HUDEP-2 (cell line): ENCODE data around the gene MYL7.

Experiments
- DNase-seq, 76 experiments: peaks; one replicate each; lab custom pipeline; 2025; ENCODE audit not compliant: unreplicated experiment in 76 of 76; lab: John Stamatoyannopoulos, UW

The MYL7 gene

GRCh38 chr7:44112997-44113763, 28.0 kb downstream of the MYL7 start:
- no peak for DNase-seq

DNA sequence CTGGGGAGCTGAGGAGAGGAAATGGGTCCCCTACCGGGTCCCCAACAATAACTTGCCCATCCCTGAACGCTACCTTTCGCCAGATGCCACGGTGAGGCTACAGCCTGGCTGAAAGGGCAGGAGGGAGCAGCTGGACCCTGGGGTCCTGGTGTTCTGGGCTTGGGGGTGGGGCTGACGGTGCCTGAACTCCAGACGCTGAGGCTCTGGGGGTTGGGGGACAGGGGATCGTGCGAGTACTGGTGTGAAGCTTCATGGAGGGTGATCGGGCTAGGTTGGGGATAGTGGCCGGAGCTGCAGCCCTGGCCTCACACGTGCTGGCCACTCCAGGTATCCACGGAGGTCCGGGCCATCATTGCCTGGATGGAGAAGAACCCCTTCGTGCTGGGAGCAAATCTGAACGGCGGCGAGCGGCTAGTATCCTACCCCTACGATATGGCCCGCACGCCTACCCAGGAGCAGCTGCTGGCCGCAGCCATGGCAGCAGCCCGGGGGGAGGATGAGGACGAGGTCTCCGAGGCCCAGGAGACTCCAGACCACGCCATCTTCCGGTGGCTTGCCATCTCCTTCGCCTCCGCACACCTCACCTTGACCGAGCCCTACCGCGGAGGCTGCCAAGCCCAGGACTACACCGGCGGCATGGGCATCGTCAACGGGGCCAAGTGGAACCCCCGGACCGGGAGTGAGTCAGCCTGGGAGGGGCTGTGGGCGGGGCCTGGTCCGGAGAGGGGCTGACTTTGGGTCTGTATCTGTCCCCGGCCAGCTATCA, 28.7 kb downstream of the MYL7 start:
- DNase-seq, result no peak

DNA sequence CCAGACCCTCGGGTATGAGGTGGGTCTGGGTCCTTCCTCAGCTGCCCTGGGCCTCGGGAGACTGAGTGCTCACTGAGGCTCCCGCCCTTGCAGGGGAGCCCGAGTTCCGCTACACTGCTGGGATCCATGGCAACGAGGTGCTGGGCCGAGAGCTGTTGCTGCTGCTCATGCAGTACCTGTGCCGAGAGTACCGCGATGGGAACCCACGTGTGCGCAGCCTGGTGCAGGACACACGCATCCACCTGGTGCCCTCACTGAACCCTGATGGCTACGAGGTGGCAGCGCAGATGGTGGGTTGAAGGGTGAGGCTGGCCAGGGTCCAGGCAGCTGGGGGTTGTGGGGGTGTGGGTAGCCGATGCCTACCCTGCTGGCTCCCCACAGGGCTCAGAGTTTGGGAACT, 29.4 kb downstream of the MYL7 start:
- no peak for DNase-seq

DNA sequence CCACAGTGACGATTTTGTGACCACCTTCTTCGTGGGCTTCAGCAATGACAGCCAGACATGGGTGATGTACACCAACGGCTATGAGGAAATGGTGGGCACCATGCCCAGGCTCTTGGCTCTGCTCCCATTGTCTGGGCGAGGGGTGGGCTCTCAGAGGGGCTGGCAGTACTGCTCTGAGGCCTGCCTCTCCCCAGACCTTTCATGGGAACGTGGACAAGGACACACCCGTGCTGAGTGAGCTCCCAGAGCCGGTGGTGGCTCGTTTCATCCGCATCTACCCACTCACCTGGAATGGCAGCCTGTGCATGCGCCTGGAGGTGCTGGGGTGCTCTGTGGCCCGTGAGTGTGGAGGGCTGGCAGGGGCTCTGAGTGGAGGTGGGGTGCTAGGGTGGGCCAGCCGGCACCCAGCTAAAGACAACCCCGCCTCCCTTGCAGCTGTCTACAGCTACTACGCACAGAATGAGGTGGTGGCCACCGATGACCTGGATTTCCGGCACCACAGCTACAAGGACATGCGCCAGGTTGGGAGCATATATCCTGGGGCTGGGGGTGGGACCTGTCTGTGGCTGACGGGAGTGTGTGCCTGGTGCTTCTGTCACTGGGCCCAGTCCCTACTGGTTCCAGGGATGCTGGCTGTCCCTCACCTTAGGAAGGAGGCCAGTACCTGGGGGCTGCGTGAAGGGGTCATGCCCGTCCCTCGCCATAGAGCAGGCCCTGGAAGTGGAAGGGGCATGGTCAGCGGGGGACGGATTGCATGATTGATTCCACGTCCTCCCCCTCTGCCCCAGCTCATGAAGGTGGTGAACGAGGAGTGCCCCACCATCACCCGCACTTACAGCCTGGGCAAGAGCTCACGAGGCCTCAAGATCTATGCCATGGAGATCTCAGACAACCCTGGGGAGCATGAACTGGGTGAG, 30.2 kb downstream of the MYL7 start:
- no peak for DNase-seq

GRCh38 chr7:44109991-44110390, 31.1 kb downstream of the MYL7 start:
- no peak for DNase-seq

GRCh38 chr7:44108768-44109750, 32.1 kb downstream of the MYL7 start:
- no peak for DNase-seq

DNA sequence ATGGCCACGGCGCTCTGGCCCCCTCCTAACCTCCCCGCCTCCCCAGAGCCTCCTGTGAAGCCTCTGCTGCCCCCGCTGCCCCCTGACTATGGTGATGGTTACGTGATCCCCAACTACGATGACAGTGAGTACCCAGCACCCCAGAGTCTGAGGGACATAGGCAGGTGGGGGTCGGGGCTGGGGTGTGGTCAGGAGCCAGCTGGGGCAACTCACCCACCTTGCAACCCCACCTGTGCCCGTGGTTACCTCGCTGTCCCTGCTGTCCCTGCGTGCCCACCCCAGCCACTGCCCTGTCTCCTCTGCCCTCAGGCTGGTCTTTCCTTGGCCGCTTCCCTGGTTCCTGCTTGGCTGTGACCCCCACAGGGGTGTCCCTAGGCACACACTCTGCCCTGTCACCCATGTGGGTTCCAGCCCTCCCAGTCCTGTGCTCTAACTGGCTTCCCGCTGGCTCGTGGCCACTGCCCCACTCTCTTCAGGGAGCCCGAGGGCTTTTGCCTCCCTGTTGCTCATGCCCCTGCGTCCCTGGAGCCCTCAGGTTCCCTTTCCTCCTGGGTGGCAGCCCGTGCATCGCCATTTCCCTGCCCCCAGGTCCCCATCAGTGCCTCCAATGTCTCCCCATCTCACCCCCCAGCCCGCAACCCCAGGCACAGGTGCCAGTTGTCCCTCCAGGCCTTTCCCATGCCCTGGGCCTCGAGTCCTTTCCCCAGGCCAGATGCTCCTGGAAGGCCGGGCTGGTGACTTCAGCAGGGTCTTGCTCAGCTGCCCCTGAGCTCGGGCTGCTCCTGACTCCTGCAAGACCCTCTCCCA, 33.0 kb downstream of the MYL7 start:
- no peak for DNase-seq

GRCh38 chr7:44107116-44107960, 33.8 kb downstream of the MYL7 start:
- no peak for DNase-seq

DNA sequence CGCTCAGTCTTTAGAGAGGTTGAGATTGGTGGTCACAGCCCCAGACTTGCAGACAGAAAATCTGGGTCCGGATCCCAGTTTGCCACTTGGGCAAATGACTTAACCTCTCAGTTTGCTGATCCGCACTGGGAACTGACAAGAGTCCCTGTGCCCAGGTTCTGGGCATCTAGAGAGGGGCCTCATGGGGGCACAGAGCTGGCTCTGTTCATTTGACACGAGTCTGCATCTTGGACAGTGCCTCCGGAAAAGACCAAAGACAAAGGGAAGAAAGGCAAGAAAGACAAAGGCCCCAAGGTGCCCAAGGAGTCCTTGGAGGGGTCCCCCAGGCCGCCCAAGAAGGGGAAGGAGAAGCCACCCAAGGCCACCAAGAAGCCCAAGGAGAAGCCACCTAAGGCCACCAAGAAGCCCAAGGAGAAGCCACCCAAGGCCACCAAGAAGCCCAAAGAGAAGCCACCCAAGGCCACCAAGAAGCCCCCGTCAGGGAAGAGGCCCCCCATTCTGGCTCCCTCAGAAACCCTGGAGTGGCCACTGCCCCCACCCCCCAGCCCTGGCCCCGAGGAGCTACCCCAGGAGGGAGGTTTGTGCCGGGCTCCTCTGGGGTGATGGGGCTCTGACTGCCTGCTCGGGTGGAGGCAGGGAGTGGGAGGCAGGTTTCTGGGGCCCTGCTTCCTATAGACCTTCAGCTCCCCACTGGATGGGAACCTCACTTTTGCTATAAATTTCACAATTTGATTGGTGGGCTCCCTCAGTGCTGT, 34.6 kb downstream of the MYL7 start:
- no peak for DNase-seq

GRCh38 chr7:44105832-44106231, 35.3 kb downstream of the MYL7 start:
- DNase-seq, result no peak

DNA sequence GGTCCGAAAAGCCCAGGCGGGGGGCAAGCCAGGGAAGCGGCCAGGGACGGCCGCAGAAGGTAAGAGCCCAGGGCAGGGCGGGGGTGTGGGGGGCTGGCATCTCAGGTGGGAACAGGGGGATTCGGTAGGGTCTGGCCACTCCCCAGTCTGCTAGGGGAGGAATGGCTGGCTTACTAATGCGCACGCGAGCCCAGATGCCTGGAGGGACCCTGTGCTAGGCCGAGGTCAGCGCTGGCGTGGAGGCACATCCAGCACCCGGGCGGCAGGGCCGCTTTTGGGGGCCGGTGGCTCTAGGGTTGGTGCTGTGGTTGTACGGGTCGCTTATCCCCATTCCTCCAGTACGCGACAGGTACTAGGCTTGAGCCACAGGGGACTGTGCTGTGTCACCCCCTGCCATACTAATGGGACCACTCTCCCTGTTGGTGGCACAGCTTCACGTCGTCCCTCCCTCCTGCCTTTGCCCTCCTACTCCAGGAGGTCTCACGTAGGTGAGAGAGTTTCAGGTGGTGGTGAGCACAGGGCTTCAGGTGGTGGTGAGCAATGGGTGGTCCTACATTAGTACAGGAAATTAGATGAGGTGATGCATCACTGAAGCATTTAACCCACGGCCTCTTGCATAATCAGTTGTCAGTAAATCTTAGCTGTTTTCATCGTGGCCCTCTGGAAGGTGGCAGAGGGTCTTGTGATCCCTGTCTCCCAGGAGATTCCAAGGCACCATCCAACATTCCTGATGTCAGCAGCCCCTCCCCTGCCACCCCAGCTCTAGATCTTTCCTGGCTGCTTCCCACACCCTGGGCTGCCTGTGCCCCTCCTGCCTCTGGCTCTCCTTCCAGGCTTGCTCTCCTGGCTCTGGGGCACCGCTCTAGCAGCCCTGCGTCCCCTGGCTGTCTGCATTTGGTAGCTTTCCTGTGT, 36.0 kb downstream of the MYL7 start:
- DNase-seq, result no peak

DNA sequence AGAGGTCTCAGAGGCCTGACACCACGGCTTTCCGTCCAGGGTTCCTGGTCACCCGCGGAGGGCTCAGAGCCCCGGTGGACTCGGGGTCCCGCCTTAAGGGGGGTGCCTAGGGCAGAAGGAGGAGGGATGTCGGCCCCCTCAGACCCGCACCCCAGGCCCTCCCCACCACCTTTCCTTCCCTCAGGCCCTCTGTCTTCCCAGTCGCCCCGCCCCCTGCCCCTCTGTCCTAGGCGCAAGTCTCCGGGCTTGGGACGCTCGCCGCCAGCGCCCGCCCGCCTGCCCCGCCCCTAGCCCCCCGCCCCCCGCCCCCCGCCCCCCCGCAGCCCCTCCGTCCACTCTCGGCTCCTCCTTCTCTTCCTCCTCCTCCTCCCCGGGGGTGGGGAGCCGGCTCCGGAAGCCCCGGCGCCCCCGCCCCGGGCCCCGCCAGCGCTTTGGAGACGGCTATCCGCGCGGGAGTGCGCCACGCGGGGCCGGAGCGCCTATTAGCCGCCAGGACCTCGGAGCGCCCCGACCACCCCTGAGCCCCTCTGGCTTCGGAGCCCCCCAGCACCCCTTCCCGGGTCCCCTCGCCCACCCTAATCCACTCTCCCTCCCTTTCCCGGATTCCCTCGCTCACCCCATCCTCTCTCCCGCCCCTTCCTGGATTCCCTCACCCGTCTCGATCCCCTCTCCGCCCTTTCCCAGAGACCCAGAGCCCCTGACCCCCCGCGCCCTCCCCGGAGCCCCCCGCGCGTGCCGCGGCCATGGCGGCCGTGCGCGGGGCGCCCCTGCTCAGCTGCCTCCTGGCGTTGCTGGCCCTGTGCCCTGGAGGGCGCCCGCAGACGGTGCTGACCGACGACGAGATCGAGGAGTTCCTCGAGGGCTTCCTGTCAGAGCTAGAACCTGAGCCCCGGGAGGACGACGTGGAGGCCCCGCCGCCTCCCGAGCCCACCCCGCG, 36.9 kb downstream of the MYL7 start, which contains the start of gene AEBP1:
TSS of gene AEBP1 (plus strand) at position 423 of the 937 bp plus-strand sequence. CDS start at position 744, 321 bp downstream.
- no peak for DNase-seq

- no peak for DNase-seq
Measured at GRCh38 chr7:44103566-44103922, 37.6 kb downstream of the MYL7 start.

- DNase-seq, result no peak
Measured at GRCh38 chr7:44102846-44103565, 38.1 kb downstream of the MYL7 start.
